ENCODE results near the gene SPRR1A.

DNA sequence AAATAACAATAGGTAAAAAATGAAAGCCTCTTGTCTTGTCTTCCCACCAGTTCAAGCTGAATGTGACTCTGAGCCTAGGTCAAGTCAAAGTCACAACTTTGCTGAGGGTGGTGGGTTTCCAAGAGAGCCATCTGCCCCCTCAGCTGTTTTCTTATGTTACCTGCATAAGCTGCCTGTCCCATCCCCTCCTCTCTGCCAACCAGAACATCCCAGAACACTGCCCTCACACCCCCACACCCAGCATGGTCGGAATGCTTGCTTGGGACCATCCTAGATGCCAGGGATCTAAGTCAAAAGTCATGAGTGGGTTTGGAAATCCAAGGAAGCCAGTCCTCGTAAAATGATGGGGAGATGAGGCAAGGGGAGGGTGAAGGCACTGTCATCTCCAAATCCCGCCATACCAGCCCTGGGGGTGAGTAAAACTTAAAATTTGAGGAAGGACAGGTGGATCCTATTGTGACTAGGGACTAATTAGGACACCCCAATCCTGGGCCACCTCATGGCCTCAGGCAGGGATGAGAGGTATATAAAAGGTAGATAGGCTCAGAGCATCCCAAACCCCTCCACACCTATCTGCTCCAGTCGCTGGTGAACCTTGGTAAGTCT is 37.1 kb upstream of the SPRR1A start, which contains the start of gene SPRR5:
- TF ChIP-seq, protein P1, sequence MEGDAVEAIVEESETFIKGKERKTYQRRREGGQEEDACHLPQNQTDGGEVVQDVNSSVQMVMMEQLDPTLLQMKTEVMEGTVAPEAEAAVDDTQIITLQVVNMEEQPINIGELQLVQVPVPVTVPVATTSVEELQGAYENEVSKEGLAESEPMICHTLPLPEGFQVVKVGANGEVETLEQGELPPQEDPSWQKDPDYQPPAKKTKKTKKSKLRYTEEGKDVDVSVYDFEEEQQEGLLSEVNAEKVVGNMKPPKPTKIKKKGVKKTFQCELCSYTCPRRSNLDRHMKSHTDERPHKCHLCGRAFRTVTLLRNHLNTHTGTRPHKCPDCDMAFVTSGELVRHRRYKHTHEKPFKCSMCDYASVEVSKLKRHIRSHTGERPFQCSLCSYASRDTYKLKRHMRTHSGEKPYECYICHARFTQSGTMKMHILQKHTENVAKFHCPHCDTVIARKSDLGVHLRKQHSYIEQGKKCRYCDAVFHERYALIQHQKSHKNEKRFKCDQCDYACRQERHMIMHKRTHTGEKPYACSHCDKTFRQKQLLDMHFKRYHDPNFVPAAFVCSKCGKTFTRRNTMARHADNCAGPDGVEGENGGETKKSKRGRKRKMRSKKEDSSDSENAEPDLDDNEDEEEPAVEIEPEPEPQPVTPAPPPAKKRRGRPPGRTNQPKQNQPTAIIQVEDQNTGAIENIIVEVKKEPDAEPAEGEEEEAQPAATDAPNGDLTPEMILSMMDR (IDR thresholded peaks at IDR 0.05) = no peak
- TF ChIP-seq EZH2phosphoT487 (IDR thresholded peaks at IDR 0.05) (no peak), EZH2 (IDR thresholded peaks at IDR 0.05) (no peak)

All from neural progenitor cell (in vitro differentiated cells).